HepG2 (cell line): Measurements from ENCODE around the gene LARP1. TPM values are rescaled to one million over a fixed set of nuclear protein-coding genes. Genes with fewer than 3 reads are reported as not detected.

Experiments
- CCAR2 ChIP-seq: fragments of 200-400 bp; formaldehyde crosslinking; optimal IDR thresholded peaks from 2 replicates; pipeline ENCODE3; 2018; ENCODE audit warnings: low read depth, mild to moderate bottlenecking, low read length, moderate library complexity
- GABPA ChIP-seq, 2 experiments: IDR thresholded peaks; 2 replicates each; pipeline ENCODE4 v1.6.1; 2011 to 2016; ENCODE audit warnings: low read depth in 2 of 2, low read length in 1 of 2, missing biosample characterization in 1 of 2, missing genetic modification characterization in 1 of 2
- KLF15 ChIP-seq: sonication (generic); formaldehyde crosslinking; IDR thresholded peaks from 2 replicates; pipeline ENCODE4 v1.8.1; 2023; ENCODE audit warnings: borderline replicate concordance, mild to moderate bottlenecking, inconsistent platforms, missing genetic modification reagents, mixed read lengths
- MED1 ChIP-seq: sonication (generic); formaldehyde crosslinking; IDR thresholded peaks from 2 replicates; pipeline ENCODE4 v1.4.0; 2020; ENCODE audit warnings: missing genetic modification reagents
- SNRNP70 ChIP-seq: fragments of 200-400 bp; formaldehyde crosslinking; IDR thresholded peaks from 2 replicates; pipeline ENCODE4 v1.6.1; 2017; ENCODE audit warnings: mild to moderate bottlenecking, low read depth, low read length, moderate library complexity
- SP140L ChIP-seq: sonication (generic); formaldehyde crosslinking; IDR thresholded peaks from 2 replicates; pipeline ENCODE4 v1.4.0; 2020; ENCODE audit warnings: missing genetic modification reagents, borderline replicate concordance
- ZNF33B ChIP-seq: sonication (generic); formaldehyde crosslinking; IDR thresholded peaks from 2 replicates; pipeline ENCODE4 v1.5.1; 2020; ENCODE audit warnings: mild to moderate bottlenecking, missing genetic modification reagents
- ZNF562 ChIP-seq: sonication (generic); formaldehyde crosslinking; IDR thresholded peaks from 2 replicates; pipeline ENCODE4 v1.8.0; 2022; ENCODE audit warnings: missing genetic modification reagents, borderline replicate concordance
- ZNF75D ChIP-seq: sonication (generic); formaldehyde crosslinking; IDR thresholded peaks from 2 replicates; pipeline ENCODE4 v1.8.1; 2023; ENCODE audit warnings: missing genetic modification reagents, mild to moderate bottlenecking, borderline replicate concordance
- ZNF781 ChIP-seq: sonication (generic); formaldehyde crosslinking; IDR thresholded peaks from 2 replicates; pipeline ENCODE4 v1.5.1; 2020; ENCODE audit warnings: borderline replicate concordance, mild to moderate bottlenecking, missing genetic modification reagents; ENCODE audit errors: not compliant biosample characterization
- ZSCAN22 ChIP-seq: sonication (generic); formaldehyde crosslinking; IDR thresholded peaks from 2 replicates; pipeline ENCODE4 v1.4.0; 2020; ENCODE audit warnings: mild to moderate bottlenecking, missing genetic modification reagents
- polyA plus RNA-seq, 8 experiments: library from polyadenylated mRNA; depleted of rRNA in 3 of 8; stranded (reverse) in 7 of 8; unstranded in 1 of 8; fragments of >200 nt; fragmentation: Illumina TruSeq in 4 of 8; extraction: Trizol in 4 of 8; gene quantifications; 2 replicates each; pipeline versions ENCODE4 v1.2.1 to v1.2.3, GENCODE V29; 2011 to 2016; ENCODE audit warnings: low read depth in 4 of 8, missing spikeins in 1 of 8, mixed read lengths in 1 of 8; ENCODE audit not compliant: insufficient read depth in 1 of 8
- total RNA-seq, 5 experiments: library from RNA; depleted of rRNA; stranded (reverse); fragments of >200 nt; fragmentation: Illumina TruSeq; extraction: Trizol; gene quantifications; 2 replicates each; pipeline ENCODE4 v1.2.3, GENCODE V29; 2016; ENCODE audit warnings: low read depth in 1 of 5
- TF ChIP-seq, protein P1 (sequence below): sonication (generic); formaldehyde crosslinking; IDR thresholded peaks from 2 replicates; pipeline ENCODE4 v1.4.0; 2020; ENCODE audit warnings: mild to moderate bottlenecking, missing genetic modification reagents
- TF ChIP-seq, protein P2 (sequence below): IDR thresholded peaks from 2 replicates; pipeline ENCODE4 v1.6.1; 2018; ENCODE audit warnings: missing genetic modification reagents
- TF ChIP-seq, protein P3 (sequence below): sonication (generic); formaldehyde crosslinking; conservative IDR thresholded peaks from 2 replicates; pipeline ENCODE4 v1.4.0; 2020; ENCODE audit warnings: missing genetic modification reagents
- TF ChIP-seq, protein P4 (sequence below): sonication (generic); formaldehyde crosslinking; IDR thresholded peaks from 2 replicates; pipeline ENCODE4 v1.9.0; 2022; ENCODE audit warnings: missing genetic modification reagents, mild to moderate bottlenecking, borderline replicate concordance
- TF ChIP-seq, protein P5 (sequence below): sonication (generic); formaldehyde crosslinking; IDR thresholded peaks from 2 replicates; pipeline ENCODE4 v1.5.0; 2020; ENCODE audit warnings: mild to moderate bottlenecking, missing genetic modification reagents, borderline replicate concordance

LARP1 gene
- total and polyA plus RNA-seq, 2 of the 13 experiments (the other 11 are each of a cell fraction or from before 2014, with no cell fraction given), result 45.2 to 61.4 TPM

DNA sequence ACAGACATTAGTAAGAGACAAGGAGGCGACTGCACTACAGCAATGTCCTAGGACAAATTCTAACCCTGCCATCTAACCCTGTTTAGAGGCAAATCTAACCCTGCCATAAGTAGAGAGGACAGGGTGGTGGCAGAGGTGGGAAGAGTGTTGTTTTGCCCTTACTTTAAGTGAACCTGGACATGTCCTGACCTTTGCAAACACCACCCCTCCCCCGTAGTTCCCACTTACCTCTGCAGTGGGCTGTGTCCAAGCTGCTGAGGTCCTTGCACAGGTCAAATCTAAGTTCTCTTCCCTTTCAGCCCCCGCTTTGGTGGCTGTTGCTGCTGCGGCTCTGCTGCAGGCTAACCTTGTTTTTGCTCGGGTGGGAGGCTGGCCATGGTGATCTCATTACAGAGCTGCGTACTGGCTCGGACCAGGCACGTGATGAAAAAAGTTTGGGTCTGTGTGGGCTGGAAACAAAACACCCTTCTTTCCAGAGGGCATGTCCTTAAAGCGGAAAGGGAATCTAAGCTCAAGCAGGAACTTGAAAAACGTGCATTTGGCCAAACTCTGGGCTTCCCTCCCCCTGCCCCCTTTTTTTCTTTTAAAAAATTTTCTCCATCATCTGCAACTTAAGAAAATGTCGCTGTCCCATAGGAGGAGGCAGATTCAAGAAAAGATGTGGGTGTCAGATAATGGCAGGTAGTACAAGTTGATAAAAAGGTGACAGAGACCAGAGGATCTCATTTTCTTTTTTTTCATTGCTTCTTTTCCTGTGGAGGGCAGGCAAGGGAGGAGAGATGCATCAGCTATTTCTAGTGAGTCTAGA, 95.3 kb downstream of the LARP1 start, which contains the start of gene FAXDC2 (continued):
- TF ChIP-seq, protein P1, sequence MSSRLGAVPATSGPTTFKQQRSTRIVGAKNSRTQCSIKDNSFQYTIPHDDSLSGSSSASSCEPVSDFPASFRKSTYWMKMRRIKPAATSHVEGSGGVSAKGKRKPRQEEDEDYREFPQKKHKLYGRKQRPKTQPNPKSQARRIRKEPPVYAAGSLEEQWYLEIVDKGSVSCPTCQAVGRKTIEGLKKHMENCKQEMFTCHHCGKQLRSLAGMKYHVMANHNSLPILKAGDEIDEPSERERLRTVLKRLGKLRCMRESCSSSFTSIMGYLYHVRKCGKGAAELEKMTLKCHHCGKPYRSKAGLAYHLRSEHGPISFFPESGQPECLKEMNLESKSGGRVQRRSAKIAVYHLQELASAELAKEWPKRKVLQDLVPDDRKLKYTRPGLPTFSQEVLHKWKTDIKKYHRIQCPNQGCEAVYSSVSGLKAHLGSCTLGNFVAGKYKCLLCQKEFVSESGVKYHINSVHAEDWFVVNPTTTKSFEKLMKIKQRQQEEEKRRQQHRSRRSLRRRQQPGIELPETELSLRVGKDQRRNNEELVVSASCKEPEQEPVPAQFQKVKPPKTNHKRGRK, result no peak
- TF ChIP-seq, protein P2, sequence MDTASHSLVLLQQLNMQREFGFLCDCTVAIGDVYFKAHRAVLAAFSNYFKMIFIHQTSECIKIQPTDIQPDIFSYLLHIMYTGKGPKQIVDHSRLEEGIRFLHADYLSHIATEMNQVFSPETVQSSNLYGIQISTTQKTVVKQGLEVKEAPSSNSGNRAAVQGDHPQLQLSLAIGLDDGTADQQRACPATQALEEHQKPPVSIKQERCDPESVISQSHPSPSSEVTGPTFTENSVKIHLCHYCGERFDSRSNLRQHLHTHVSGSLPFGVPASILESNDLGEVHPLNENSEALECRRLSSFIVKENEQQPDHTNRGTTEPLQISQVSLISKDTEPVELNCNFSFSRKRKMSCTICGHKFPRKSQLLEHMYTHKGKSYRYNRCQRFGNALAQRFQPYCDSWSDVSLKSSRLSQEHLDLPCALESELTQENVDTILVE, result no peak
- TF ChIP-seq, protein P3, sequence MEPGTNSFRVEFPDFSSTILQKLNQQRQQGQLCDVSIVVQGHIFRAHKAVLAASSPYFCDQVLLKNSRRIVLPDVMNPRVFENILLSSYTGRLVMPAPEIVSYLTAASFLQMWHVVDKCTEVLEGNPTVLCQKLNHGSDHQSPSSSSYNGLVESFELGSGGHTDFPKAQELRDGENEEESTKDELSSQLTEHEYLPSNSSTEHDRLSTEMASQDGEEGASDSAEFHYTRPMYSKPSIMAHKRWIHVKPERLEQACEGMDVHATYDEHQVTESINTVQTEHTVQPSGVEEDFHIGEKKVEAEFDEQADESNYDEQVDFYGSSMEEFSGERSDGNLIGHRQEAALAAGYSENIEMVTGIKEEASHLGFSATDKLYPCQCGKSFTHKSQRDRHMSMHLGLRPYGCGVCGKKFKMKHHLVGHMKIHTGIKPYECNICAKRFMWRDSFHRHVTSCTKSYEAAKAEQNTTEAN, result no peak
- TF ChIP-seq KLF15 (CRISPR knock-in tag) (0 out of 2 replicates have a peak, but pooled peaks have one; percentile 46), MED1 (CRISPR knock-in tag) (peak; percentile 72), GABPA (IDR thresholded peaks at IDR 0.05; ENCODE audit: low read depth, low read length) (no peak), GABPA (CRISPR knock-in tag; IDR thresholded peaks at IDR 0.05; ENCODE audit: low read depth) (no peak; the same call in 1 of the 2 replicates), SNRNP70 (no peak), SP140L (CRISPR knock-in tag) (no peak), ZNF781 (CRISPR knock-in tag) (no peak), ZNF75D (CRISPR knock-in tag) (no peak), ZSCAN22 (CRISPR knock-in tag) (no peak), CCAR2 (no peak), ZNF562 (no peak), ZNF33B (CRISPR knock-in tag) (0 out of 2 replicates have a peak, but pooled peaks have one; percentile 56)
- TF ChIP-seq, protein P4, sequence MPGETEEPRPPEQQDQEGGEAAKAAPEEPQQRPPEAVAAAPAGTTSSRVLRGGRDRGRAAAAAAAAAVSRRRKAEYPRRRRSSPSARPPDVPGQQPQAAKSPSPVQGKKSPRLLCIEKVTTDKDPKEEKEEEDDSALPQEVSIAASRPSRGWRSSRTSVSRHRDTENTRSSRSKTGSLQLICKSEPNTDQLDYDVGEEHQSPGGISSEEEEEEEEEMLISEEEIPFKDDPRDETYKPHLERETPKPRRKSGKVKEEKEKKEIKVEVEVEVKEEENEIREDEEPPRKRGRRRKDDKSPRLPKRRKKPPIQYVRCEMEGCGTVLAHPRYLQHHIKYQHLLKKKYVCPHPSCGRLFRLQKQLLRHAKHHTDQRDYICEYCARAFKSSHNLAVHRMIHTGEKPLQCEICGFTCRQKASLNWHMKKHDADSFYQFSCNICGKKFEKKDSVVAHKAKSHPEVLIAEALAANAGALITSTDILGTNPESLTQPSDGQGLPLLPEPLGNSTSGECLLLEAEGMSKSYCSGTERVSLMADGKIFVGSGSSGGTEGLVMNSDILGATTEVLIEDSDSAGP, result peak; percentile 60
- TF ChIP-seq, protein P5, sequence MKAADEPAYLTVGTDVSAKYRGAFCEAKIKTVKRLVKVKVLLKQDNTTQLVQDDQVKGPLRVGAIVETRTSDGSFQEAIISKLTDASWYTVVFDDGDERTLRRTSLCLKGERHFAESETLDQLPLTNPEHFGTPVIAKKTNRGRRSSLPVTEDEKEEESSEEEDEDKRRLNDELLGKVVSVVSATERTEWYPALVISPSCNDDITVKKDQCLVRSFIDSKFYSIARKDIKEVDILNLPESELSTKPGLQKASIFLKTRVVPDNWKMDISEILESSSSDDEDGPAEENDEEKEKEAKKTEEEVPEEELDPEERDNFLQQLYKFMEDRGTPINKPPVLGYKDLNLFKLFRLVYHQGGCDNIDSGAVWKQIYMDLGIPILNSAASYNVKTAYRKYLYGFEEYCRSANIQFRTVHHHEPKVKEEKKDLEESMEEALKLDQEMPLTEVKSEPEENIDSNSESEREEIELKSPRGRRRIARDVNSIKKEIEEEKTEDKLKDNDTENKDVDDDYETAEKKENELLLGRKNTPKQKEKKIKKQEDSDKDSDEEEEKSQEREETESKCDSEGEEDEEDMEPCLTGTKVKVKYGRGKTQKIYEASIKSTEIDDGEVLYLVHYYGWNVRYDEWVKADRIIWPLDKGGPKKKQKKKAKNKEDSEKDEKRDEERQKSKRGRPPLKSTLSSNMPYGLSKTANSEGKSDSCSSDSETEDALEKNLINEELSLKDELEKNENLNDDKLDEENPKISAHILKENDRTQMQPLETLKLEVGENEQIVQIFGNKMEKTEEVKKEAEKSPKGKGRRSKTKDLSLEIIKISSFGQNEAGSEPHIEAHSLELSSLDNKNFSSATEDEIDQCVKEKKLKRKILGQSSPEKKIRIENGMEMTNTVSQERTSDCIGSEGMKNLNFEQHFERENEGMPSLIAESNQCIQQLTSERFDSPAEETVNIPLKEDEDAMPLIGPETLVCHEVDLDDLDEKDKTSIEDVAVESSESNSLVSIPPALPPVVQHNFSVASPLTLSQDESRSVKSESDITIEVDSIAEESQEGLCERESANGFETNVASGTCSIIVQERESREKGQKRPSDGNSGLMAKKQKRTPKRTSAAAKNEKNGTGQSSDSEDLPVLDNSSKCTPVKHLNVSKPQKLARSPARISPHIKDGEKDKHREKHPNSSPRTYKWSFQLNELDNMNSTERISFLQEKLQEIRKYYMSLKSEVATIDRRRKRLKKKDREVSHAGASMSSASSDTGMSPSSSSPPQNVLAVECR, result no peak; the same call in 1 of the 2 replicates
- TF ChIP-seq, all 625 proteins: peak for 116
